GM18861 (cell line): ENCODE results near the gene ELMO1.

Experiments
- ATAC-seq: cut with Tn5 transposase; IDR thresholded peaks from one replicate; pipeline ENCODE4 v1.9.1; 2021; ENCODE audit not compliant: unreplicated experiment

ELMO1 gene

DNA sequence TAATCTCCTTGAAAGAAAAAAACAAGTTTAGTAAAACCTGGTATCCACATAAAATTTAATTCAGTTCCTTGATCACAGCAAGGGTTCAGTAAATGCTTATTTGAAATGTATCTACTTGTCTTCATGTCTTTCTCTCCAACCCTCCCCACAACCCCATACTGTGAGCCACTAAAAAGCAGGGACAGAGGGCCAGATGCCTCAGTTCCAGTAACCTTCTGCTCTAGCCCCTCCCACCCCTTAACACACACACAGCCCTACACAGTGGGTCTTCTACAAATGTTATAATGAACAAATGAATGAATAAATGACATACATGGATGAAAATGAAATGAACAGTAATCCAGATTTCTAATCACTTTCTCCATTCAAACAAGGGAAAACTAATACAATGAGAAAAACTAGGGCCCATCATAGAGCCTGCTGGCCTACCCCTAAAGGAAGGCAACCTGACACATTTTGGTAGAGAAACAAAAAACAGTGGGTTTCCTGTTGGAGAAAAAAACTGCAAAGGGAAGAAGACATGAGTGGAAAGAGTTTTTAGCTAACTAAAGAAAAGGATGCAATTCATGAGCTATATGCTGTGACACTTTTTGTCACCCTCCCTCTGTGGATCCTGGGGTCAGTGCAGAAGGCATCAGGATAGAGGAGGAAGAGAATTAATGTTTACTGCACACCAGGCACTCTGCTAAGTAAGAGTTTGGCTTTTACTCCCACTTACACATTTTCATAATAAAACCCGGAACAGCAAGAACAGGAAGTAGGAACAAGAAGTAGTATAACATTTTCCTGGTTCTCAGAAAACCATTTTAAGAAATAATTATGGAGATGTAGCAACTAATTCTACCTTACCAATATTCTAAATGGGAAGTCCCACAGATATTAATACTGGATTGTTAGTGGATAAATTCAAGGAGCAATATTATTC lies 38.1 kb downstream of the ELMO1 start:
- no peak for ATAC-seq

GRCh38 chr7:37409461-37409860 lies 39.2 kb downstream of the ELMO1 start:
- no peak for ATAC-seq

- ATAC-seq: no peak
Measured at GRCh38 chr7:37408291-37409228, 40.1 kb downstream of the ELMO1 start.

GRCh38 chr7:37405603-37406122 lies 43.0 kb downstream of the ELMO1 start:
- ATAC-seq: no peak

DNA sequence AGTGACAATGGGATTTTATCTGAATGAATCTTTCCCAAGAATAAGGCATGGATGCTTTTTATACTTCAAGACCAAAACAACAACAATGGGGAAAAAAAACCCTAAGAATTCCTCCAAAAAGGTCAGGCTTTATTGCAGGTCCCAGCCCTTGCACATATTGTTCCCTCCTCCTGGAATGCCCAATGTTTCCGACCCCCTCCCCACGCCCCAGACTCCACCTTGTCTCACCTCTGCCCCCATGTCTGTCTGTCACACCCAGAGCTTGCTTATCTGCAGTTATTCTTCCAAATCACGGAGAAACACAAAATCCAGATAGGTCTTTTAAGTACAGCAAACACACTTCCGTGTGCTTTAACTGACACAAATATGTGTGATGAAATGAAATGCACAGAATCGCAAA lies 43.5 kb downstream of the ELMO1 start:
- no peak for ATAC-seq

- no peak for ATAC-seq
Measured at GRCh38 chr7:37399876-37400421, 48.7 kb downstream of the ELMO1 start.

DNA sequence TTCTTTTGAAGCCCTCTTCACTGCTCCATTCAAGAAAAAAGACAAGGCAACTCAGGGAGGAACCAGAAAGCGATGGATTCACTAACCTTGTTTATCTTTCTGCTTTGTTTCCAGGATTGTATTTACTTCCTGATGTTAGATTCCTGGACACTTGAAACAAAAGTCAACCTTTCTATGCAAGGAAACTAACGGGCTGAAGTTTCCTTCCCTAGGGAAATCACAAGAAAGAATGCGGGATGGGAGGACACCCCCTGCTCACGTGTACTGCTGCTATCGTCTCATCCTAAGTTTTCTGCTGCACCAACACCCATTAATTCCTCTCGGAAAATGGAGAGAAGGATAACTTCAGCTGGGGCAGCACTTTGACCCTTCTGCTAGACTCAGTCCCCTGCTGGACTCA lies 50.3 kb downstream of the ELMO1 start:
- no peak for ATAC-seq

GRCh38 chr7:37395618-37396259 lies 52.9 kb downstream of the ELMO1 start:
- no peak for ATAC-seq

DNA sequence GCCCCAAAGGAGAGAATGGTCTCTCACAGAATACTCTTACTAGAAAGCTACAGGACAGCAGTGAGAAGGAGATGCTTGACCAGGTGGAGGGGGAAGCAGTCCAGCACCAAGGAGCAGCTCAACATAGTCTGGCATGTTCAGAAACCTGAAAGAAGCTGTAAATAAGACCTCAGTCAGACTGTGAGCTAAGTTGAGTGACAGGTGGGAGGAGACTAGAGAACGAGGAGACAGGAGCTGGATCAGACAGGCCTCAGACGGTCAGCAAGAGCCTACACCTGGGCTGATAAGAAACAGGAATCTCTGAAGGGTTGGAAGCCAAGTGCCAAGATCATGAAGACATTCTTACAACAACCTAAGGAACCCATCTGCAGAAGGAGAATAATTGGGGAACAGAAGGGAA lies 54.5 kb downstream of the ELMO1 start:
- ATAC-seq: no peak

DNA sequence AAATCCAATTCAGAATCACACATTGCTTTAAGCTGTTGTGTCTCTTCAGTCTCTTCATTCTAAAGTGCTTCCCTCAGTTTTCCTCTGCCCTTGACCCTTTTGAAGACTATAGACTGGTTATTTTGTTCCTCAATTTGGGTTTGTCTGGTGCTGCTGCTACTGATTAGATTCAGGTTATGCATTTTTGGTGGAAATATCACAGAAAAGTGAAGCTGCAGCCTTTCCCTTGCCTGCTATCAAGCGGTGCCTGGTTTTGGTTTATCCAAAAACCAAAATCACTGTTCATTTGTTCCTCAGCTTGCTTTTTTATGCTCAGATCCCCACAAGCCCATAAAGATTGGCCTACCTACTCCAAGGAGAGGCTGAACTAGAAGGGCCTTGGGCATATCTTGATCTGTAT lies 55.2 kb downstream of the ELMO1 start:
- no peak for ATAC-seq

DNA sequence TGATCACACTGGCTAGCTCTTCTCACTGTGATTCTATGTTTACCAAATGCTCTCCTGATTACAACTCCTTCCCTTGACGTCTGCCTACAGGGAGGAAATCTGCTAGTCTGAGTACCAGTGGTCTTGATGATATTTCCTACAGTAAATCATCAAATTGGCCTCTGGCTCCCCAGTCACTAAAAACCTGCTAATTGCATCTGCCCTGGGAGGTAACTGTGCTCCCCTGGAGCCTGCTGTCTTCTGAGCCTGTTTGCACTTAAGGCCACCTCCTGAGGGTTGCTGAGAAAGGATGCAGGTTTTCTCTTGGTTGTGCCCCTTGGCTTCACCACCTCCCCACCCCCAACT lies 56.0 kb downstream of the ELMO1 start:
- ATAC-seq: no peak

GRCh38 chr7:37391791-37392672 lies 56.6 kb downstream of the ELMO1 start:
- ATAC-seq: no peak

DNA sequence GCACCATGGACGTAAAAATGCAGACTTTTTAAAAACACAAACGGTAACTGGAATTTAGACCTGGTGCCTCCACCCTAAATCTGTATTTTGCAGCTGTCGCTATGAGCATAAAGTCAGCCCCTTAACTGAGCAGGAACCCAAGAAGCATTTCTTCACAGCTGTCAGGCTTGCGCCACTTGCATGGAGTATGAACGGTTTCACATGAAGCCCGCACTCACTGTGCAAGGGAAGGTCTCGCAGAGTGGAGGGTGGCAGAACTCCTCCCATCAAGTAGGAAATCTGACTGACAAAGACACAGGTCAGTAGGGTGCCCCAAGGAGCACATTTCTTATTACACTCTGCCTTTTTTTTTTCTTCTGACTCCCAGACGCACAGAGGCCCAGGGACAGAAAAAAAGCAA lies 58.5 kb downstream of the ELMO1 start:
- no peak for ATAC-seq

GRCh38 chr7:37388811-37389210 lies 59.9 kb downstream of the ELMO1 start:
- no peak for ATAC-seq

GRCh38 chr7:37385787-37386186 lies 62.9 kb downstream of the ELMO1 start:
- no peak for ATAC-seq

DNA sequence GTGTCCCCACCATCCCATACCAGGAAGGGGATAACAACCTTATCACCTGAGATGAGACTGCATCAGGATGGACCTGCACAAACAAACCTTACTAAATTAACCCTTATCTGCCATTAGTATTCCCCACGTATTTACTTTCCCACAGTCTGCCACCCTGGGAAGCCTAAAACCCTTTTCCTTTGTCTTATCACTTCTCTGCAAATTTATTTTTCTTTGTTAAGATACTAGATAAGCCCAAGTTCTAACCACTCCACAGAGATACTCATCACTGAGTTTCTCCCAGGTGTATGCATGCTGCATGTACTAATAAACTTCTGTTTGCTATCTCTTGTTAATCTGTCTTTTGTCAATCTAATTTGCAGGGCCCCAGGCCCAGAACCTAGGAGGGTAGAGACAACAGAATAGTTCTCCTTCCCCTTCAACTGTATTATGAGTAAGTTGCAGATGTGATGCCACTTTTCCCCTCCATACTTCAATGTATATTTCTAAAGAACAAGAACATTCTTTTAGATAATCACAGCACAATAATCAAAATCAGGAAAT lies 66.0 kb downstream of the ELMO1 start:
- no peak for ATAC-seq

DNA sequence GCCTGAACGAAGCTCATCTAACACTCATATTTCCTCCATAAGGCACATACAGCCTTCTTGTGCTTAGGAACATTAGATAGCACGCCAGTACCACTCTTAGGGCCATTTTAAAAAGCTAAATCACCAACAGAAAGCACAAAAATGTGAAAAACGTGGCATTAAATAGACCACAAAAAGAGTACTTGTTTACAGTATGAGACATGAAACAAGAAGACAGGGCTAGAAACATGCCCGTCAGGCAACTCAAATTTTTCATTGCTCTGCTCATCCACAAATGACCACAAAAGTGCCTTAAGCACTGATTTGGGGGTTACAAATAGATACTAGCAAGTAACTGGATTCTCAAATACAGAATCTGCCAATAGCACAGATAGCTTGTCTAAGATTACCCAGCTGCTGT lies 67.8 kb downstream of the ELMO1 start:
- ATAC-seq: no peak

GRCh38 chr7:37379546-37380277 lies 69.0 kb downstream of the ELMO1 start:
- ATAC-seq: no peak

GRCh38 chr7:37377231-37377630 lies 71.4 kb downstream of the ELMO1 start:
- no peak for ATAC-seq
